NAMALWA (cell line): ENCODE data around the gene POR.
"Not testable (repeated sequence)": the region's sequence is repeated elsewhere in the genome, so short reads cannot be mapped to it uniquely, and the experiment has no call there.

Experiments
- DNase-seq: peaks from one replicate; pipeline ENCODE4 v3.0.0-alpha.2; 2015; ENCODE audit warnings: low spot score

The POR gene

DNA sequence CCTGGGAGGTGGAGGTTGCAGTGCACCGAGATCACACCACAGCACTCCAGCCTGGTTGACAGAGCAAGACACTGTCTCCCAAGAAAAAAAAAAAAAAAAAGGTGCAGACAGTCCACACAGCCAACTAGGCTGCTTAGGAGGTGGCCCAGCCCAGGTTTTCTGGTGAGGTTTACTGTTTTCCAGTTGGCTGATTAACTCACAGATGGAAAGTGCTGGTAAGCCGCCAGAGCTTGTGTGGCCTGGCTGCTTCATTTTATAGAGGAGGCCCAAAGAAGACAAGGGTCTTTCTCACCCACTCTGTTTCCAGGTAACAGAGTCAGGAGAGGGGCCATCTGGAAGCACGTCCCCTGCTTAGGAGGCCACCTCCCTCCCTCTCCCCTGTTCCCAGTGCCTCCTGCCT is 29.9 kb upstream of the POR start:
- DNase-seq: no peak

DNA sequence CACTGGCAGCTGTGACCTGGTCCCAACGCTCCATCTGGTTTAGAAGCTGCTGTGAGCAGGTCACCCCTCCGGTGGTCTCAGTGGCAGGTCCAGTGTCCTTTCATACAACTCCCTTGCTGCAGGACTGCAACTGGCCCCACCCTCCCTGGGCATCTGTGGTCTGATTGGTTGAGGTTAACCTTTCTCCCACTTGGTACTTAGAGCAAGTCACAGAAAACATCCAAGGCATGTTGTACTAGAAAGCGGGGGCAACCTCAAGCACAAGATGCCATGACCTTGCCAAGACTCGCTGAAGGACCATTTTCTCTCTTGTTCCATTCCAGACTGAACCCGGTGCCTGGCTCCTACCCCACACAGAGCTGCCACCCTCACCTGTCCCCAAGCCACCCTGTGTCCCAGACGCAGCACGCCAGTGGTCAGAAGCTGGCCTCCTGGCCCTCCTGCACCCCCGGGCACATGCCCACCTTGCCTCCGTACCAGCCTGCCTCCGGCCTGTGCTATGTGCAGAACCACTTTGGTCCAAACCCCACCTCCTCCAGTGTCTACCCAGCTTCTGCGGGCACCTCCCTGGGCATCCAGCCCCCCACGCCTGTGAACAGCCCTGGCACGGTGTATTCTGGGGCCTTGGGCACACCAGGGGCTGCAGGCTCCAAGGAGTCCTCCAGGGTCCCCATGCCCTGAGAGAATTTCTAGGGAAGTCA is 27.1 kb upstream of the POR start:
- DNase-seq: no peak

DNA sequence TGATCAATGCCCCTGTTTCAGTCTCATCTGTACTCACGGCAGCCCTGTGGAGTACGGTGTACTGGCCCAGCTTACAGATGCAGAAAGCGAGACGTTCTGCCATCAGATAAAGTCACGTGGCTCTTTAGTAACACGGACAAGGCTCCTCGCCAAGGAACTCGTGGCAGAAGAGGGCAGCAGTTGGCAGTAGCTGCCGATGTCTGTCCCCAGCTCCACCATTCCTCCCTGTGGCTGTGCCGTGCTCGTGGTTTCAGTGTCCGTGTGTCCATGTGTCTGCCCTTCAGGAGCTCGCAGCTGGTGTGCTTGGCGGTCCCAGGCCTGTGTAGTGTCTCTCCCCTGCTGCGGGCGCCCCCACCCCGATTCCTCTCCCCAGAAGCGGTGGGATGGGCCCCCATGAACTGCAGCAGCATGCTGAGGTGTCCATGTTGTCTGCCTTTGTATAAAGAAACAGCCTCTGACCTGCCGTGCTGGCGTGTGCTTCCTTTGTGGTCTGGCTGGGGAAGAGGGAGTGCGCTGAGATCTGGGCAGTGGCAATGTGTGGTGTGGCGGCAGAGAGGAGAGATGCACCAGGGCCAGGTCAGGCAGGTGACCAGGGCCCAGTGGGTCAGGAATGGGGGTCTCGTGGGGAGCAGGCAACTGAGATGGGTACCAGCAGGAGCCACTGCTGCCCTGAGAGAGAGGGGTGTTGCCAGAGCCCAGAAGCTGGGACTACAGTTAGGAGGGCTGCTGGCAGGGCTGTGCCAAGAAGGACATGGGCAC is 26.3 kb upstream of the POR start:
- no peak for DNase-seq

DNA sequence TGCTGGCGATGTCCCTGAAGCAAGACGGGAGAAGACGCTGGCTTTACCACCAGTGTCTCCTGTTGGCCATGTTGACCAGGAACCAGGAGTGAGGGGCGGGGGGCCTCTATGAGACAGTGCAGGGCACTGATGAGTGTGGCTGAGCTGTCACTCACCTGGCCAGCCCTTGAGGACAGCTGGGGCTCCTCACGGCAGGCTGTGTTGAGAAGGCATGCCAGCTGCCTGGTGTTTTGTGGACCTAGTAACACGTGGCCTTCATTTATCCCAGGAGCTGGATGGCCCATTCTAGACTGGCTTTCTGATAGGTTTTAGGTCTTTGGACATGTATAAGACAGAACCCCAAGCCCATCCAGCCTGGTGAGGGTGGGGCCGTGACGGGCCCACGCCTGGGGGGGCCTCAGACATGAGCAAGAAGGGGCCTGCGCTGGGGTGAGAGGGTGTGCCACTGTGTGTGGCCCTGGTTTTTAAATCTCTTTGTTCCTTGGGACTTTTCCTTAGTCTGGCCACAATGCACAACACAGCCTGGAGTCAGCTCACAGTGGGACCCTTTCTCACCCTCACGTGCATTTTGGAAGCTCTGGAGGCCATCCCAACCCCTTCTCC is 25.6 kb upstream of the POR start:
- no peak for DNase-seq

DNA sequence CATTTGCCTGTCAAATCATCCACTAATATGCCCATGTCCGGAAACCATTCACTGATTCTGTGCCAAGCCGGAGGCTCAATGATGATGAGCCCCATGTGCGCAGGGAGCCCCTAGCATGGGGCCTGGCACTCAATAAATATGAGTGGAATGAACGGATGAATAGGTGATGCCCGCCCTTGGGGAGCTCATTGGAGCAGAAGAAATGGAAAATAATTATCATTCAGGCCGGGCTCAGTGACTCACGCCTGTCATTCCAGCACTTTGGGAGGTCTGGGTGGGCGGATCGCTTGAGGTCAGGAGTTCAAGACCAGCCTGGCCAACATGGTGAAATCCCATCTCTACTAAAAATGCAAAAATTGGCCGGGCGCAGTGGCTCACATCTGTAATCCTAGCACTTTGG is 25.1 kb upstream of the POR start:
- no peak for DNase-seq

DNA sequence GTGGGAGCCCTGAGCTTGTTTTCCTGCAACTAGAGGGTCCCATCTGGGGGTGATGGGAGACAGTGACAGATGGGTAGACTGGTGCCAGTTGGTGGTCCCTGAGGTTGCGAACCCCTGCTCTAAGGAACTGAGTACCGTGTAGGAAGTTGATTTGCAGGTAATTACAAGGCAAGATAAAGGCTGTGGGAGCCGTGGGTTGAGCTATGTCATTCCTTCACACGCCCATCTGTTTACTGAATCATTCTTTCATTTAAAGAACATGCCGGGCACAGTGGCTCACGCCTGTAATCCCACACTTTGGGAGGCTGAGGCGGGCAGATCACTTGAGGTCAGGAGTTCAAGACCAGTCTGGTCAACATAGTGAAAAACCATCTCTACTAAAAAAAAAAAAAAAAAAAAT is 23.7 kb upstream of the POR start:
- not testable (repeated sequence) for DNase-seq

DNA sequence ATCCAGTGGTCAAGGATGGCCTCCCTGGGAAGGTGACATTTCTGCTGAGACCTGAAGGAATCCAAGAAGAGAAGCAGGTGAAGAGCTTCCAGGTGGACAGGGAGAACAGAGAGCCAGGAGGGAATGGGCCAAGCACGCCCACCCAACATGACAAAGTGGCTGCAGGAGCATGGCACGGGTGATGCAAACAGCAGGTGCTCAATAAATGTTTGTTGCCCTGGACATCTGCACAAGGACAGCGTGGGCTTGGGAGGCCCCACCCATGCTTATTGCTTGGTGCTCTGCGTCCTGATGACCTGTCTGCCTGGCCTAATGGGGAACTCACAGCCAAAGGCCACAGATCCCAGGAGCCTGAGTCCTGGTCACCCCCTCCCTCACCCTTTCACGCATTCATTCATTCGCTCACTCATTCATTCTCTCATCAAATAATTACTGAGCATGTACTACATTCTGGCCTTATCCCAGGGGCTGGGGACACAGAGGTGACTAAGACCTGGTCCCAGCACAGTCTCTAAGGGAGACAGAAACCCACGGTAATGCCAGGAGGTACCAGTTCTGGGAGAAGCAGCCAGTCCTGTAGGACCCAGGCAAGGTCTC is 23.0 kb upstream of the POR start:
- no peak for DNase-seq

DNA sequence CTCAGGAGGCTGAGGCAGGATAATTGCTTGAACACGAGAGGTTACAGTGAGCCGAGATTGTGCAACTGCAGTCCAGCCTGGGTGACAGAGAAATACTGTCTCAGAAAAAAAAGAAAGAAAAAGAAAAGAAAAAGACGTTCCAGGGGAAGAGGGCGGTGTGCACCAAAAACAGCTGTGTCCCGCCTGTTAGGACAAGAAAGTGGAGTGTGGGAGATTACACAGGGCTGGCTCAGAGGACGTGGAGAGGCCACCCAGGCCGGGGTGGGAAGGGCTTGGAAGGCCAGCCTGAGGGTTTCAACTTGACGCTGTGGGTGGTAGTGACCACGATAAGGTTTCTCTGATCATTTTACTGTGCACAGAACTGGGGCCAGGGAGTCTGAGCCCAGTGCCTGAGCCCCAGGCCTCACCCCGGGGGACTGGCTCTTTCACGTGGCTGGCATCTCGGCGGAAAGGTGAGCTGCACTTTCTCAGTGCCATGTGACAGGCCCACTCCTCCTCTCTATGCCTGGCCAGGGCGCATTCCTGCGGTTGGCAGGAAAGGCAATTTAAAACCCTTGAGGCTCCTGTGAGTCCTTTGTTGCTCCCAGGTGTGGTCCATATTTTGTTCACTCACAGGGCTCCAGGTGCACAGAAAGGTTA is 22.2 kb upstream of the POR start:
- DNase-seq: no peak

DNA sequence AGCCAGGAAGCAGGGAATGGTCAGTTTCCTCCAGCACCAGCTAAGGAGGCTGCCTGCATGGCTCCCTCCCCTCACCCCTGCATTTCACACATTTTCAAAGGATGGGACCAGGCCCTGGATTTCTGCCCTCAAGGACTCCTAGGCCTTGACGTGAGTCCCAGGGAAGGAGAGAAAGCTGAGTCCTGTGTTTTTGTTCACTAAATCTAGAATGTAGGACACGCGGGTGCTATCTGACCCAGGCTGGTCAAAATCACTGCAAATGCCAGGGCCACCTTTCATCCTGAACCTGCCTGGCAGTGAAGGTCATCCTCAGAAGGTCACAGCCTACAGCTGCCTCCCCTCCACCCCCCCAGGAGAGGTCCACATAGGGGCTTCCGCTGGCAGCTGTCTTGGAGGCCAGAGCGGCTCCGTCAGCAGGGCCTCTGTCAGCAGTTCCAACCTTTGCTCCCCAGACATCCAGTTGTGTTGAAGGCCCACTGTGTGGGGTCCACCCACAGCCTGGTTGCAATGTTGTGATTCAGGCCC is 18.1 kb upstream of the POR start:
- no peak for DNase-seq

DNA sequence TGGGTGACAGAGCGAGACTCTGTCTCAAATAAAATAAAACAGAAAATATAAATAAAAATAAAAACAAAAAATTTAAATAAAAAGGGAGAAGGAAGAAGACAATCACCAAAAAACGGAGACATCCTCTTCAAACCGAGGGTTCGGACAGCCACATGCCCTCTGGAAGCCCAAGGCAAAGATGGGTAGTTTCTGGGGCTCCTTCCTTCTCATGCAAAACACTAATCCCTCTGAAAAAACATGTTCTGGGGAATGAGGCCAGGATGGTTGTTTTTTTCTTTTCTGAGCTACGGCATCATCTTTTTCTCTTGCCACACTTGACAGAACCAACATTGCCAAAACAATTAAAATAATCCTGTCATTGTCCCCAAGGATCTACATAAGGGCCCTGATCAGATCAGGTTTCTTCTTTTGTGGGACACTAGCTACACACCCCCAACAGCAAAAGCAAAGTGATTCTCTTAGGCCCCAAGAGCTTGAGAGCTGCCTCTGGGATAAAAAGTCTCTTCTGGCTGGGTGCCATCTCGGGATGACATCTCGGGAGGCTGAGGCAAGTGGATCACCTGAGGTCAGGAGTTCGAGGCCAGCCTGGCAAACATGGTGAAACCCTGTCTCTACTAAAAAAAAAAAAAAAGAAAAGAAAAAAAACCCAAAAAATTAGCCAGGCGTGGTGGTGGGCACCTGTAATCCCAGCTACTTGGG is 14.2 kb upstream of the POR start:
- no peak for DNase-seq

DNA sequence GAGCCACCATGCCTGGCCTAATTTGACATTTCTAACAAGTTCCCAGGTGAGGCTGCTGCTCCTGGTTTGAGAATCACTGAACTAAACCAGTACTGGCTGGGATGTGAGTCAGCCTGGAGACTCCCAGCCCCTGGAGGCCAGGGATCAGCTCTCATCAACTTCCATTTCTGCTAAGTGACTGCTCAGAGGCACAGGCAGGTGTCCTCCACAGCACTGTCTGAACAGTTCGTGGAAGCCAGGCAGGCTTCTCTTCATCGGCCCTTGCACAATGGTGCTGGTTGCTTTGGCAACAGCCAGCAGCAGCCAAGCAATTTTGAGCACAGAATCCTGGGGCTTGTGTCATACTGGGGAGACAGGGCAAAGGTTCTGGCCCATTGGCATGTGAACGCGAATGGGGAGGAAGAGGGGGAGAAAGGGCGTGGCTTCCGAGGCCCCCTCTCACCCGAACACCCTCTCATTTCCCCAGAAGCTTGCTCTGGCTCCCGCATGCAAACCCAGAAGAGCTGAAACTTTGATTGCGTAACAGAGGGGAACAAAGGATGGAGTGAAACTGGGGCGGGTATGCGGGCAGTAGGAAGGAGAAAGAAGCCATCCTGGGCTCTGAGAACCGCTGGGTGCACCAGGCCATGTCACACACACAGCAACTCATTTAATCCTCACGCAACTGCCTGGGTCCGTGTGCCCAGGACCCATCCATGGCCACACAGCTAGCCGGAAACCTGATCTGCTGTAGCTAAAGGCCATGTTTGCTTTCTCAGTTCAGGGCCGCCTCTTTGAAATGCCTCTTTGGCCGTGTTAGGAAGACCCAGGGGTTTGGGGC is 9.0 kb upstream of the POR start:
- DNase-seq: peak; percentile 29

DNA sequence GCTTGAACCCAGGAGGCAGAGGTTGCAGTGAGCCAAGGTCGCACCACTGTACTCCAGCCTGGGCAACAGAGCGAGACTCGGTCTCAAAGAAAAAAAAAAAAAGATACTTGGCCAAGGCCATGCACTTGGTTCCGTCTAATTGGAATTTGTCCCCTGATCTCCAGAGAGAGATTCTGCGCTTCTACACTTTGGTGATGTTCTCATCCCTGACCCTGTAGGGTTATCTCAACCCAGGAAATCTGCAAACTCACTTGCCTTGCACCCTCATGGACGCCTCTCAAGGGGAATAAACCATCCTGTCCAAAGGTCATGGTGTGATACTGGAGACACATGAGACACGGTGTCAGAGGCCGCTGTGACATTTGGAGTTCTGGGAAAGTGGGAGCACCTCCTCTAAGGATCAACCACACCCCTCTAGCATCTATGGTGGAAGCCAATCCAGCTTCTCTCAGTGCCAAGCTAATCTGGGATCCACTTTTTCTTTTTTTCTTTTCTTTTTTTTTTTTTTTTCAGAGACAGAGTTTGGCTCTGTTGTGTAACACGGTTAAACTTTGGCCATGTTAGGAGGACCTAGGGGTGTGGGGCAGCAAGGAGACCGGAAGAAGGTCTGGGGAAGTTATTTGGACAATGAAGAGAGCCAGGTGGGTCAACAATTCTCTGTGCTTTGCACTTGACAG is 7.8 kb upstream of the POR start:
- no peak for DNase-seq

DNA sequence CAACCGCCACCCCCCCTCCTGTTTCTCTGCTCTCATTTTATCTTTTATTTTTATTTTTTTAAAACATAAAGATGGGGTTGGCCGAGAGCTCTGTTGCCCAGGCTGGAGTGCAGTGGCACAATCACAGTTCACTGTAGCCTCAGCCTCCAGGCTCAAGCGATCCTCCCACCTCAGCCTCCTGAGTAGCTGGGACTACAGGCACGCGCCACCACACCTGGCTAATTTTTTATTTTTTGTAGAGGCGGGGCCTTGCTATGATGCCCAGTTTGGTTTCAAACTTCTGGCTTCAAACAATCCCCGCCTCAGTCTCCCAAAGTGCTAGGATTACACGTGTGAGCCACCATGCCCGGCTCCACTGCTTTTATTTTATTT is 7.3 kb upstream of the POR start:
- DNase-seq: not testable (repeated sequence)

DNA sequence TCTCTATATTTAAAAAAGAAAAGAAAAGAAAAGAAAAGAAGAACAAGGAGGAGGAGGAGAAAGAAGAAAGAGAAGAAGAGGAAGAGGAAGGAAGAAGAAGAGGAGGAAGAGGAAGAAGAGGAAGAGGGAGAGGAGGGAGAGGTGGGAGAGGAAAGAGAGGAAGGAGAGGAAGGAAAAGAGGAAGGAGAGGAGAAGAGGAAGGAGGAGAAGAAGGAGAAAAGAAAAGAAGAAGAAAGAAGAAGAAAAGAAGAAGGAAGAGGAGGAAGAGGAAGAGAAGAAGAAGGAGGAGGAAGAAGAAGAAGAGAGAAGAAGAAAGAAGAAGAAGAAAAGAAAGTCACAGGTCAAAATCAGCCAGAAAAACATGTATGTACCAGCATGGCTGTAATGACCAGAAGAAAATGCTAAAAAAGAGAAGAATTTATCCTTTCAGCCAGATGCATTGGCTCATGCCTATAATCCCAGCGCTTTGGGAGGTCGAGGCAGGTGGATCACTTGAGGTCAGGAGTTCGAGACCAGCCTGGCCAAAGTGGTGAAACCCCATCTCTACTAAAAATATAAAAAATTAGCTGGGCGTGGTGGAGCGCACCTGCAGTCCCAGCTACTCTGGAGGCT is 5.3 kb upstream of the POR start:
- no peak for DNase-seq

DNA sequence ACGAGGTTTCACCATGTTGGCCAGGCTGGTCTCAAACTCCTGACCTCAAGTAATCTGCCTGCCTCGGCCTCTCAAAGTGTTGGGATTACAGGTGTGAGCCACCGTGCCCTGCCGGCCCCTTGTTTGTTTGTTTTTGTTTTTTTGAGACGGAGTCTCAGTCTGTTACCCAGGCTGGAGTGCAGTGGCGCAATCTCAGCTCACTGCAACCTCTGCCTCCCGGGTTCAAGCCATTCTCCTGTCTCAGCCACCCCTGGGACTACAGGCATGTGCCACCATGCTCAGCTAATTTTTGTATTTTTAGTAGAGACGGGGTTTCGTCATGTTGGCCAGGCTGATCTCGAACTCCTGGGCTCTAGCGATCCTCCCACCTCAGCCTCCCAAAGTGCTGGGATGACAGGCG is 3.8 kb upstream of the POR start:
- not testable (repeated sequence) for DNase-seq

DNA sequence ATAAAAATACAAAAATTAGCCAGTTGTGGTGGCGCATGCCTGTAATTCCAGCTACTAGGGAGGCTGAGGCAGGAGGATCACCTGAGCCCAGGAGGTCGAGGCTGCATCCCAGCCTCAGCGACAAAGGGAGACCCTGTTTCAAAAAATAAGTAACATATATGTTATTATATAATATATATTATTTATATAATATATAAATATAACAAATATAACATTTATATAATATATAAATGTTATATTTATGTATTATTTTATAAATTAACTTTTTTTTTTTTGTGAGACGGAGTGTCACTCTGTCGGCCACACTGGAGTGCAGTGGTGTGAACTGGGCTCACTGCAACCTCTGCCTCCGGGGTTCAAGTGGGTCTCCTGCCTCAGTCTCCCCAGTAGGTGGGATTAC is 1.5 kb upstream of the POR start:
- DNase-seq: no peak

DNA sequence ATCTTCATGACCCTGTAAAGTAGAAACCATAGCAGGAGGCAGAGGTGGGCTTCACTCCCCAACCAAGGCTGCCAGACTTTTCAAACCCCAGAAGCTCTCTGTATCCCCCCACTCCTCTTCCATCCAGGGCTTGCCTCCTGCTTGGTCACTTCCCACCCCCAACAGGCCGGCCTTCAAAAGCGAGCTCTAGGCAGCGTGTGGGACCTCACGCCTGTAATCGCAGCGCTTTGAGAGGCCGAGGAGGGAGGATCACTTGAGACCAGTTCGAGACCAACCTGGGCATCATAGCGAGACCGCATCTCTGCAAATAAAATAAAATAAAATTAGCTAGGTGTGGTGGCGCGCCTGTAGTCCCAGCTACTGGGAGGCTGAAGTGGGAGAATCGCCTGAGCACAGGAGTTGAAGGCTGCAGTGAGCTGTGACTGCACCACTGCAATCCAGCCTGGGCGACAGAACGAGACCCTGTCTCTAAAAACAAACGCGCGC is 743 bp upstream of the POR start:
- no peak for DNase-seq

DNA sequence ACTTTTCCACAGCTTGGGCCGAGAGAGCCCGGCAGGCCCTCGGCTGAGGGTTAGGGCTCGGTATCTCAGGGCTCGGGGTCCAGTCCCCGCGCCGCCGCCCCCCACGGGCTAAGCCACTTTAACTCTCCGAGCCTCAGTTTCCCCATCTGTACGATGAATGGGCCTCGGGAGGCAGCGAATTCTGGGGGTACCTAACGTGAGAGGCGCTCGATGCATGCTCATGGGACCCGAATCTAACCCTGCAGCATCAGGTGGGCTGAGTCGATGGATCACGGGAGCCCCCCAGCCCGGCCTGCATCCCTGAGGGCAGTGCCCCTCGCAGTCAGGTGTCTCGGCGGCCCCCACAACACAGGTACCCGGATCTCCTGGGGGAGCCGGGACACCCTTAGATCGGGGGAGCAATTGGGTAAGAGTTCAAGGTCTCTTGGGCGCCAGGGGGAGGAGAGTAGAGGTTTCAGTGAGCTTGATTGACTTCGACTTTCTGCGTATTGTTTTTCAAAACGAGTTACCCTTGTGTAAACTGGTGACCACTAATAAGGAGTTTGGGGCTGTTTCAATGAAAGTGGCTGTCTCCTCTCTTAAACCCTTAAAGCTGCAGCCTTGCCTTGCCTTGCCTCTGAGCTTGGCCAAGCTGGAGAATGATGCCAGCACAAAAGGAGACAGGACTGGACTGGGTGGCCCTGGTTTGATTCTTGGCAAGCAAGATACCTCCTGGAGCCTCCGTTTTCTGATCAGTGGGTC is 631 bp downstream of the POR start:
- peak; percentile 63 for DNase-seq

DNA sequence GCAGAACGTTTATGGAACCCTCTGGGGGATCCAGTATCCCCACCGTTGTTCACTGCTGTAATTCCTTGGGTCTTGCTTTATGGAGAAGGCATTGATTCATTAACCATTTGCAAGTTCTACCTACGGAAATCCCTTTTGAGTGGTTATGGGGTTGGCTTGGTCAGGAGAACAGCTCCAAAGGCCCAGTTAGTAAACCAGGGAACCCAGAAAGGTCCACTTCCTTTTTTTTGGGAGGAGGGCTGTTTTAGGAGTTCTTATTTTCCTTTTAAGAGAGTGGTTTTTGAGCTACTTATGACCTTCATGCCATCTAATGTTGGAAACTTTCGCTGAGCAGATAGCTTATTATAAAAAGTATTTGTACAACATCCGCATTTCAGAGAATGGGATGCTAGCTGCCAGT is 1.3 kb downstream of the POR start:
- DNase-seq: no peak
